Measurements from ENCODE around the gene NACA2. TPM values are rescaled to one million over a fixed set of nuclear protein-coding genes. Genes with fewer than 3 reads are reported as not detected.

Gene NACA2
- total RNA-seq, 1 experiment from 2014 or later = not detected

- TF ChIP-seq, protein P1, sequence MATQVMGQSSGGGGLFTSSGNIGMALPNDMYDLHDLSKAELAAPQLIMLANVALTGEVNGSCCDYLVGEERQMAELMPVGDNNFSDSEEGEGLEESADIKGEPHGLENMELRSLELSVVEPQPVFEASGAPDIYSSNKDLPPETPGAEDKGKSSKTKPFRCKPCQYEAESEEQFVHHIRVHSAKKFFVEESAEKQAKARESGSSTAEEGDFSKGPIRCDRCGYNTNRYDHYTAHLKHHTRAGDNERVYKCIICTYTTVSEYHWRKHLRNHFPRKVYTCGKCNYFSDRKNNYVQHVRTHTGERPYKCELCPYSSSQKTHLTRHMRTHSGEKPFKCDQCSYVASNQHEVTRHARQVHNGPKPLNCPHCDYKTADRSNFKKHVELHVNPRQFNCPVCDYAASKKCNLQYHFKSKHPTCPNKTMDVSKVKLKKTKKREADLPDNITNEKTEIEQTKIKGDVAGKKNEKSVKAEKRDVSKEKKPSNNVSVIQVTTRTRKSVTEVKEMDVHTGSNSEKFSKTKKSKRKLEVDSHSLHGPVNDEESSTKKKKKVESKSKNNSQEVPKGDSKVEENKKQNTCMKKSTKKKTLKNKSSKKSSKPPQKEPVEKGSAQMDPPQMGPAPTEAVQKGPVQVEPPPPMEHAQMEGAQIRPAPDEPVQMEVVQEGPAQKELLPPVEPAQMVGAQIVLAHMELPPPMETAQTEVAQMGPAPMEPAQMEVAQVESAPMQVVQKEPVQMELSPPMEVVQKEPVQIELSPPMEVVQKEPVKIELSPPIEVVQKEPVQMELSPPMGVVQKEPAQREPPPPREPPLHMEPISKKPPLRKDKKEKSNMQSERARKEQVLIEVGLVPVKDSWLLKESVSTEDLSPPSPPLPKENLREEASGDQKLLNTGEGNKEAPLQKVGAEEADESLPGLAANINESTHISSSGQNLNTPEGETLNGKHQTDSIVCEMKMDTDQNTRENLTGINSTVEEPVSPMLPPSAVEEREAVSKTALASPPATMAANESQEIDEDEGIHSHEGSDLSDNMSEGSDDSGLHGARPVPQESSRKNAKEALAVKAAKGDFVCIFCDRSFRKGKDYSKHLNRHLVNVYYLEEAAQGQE (IDR thresholded peaks at IDR 0.05; ENCODE audit: low read depth) = no peak
- TF ChIP-seq POLR2A (IDR thresholded peaks at IDR 0.05; ENCODE audit: borderline replicate concordance, extremely low read depth, insufficient read depth, insufficient read length) (no peak), YY1 (IDR thresholded peaks at IDR 0.05; ENCODE audit: extremely low read depth, insufficient replicate concordance, low read depth, low read length) (no peak)
These were observed 43.1 kb upstream of the NACA2 start (continued) for GRCh38 chr17:61634011-61634539.

DNA sequence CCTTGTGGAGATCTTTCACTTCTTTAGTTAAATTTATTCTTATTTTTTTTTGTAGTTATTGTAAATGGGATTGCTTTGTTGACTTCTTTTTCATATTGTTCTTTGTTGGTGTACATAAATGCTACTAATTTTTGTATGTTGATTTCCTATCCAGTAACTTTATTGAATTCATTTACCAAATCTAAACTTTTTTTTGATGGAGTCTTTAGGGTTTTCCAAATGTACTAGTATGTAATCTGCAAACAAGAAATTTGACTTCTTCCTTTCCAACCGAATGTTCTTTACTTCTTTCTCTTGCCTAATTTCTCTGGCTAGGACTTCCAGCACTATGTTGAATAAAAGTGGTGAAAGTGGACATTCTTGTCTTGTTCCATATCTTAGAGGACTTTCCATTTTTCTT, 41.8 kb upstream of the NACA2 start:
- BruUV-seq (replicated peaks) = no TSS peak
- no peaks in the 10 kb centered on the region for H3K27me3 ChIP-seq (ENCODE audit: insufficient read depth, low read length)
- no peak for ATAC-seq
- no peaks in the 10 kb centered on the region for H3K4me1 ChIP-seq (ENCODE audit: control insufficient read depth in 1 of 2, insufficient read depth in 2 of 2, low read length in 2 of 2)
- ChIA-PET POLR2A (no interaction called here), RAD21 (ENCODE audit: low non-redundant PET in 1 of 2, low total read pairs in 2 of 2, uncharacterized antibody in 2 of 2, unreplicated experiment in 2 of 2) (no interaction called here), CTCF (no interaction called here)
- H3K4me2 ChIP-seq (ENCODE audit: low read length) = no peak overlapping the region
- 0 out of 4 replicates have a peak, but pooled peaks cover 0 to 3% of the 10 kb centered on the region in 2 experiments for H3K9me3 ChIP-seq (ENCODE audit: control insufficient read depth in 1 of 2, insufficient read depth in 1 of 2, low read depth in 1 of 2, low read length in 2 of 2)
- H3K9me2 ChIP-seq (ENCODE audit: insufficient read depth) = 0 out of 2 replicates have a peak, but pooled peaks cover 6% of the 10 kb centered on the region
- H3K36me3 ChIP-seq (ENCODE audit: control insufficient read depth in 1 of 2, insufficient read depth in 2 of 2, low read length in 2 of 2) = no peaks in the 10 kb centered on the region
- no peaks in the 10 kb centered on the region for H3K79me2 ChIP-seq (ENCODE audit: insufficient read depth, low read length)
- DNase-seq (ENCODE audit: low read depth, low spot score) = no peak
- H3K9ac ChIP-seq (ENCODE audit: low read length) = no peak overlapping the region
- no peak overlapping the region for H3K4me3 ChIP-seq (replicated peaks in 1 of 2; ENCODE audit: low read depth in 1 of 2, low read length in 2 of 2)
- no peak overlapping the region for H3K27ac ChIP-seq (ENCODE audit: low read depth, low read length)
- H4K20me1 ChIP-seq (ENCODE audit: insufficient read depth) = no peaks in the 10 kb centered on the region
- H2AFZ ChIP-seq (ENCODE audit: low read depth, low read length, poor library complexity, severe bottlenecking) = no peak overlapping the region
- intact Hi-C loops (cut with micrococcal nuclease) = loop anchor here (10.0 kb wide), 1 partner anchor 592 kb away; no protein-coding TSS in a partner anchor
- TF ChIP-seq, protein P1 (IDR thresholded peaks at IDR 0.05; ENCODE audit: low read depth) = no peak
- TF ChIP-seq CBX3 (IDR thresholded peaks at IDR 0.05; ENCODE audit: low read depth) = no peak
- TF ChIP-seq SRF (IDR thresholded peaks at IDR 0.05; ENCODE audit: low read depth) = no peak
- TF ChIP-seq JUND (IDR thresholded peaks at IDR 0.05) = no peak
- TF ChIP-seq FOSL1 (IDR thresholded peaks at IDR 0.05; ENCODE audit: low read depth) = no peak
- TF ChIP-seq, protein P2, sequence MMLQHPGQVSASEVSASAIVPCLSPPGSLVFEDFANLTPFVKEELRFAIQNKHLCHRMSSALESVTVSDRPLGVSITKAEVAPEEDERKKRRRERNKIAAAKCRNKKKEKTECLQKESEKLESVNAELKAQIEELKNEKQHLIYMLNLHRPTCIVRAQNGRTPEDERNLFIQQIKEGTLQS (IDR thresholded peaks at IDR 0.05) = no peak
- TF ChIP-seq SIN3A (IDR thresholded peaks at IDR 0.05; ENCODE audit: low read depth) = no peak
- no peak for TF ChIP-seq ZBTB33 (IDR thresholded peaks at IDR 0.05; ENCODE audit: extremely low read depth, insufficient replicate concordance, low read length)
- TF ChIP-seq RAD21 (IDR thresholded peaks at IDR 0.05; ENCODE audit: low read depth) = no peak
- TF ChIP-seq, protein P3, sequence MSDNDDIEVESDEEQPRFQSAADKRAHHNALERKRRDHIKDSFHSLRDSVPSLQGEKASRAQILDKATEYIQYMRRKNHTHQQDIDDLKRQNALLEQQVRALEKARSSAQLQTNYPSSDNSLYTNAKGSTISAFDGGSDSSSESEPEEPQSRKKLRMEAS (IDR thresholded peaks at IDR 0.05) = no peak
- no peak for TF ChIP-seq ZFX (IDR thresholded peaks at IDR 0.05)
- TF ChIP-seq EZH2phosphoT487 (IDR thresholded peaks at IDR 0.05; ENCODE audit: borderline replicate concordance) = no peak
- no peak for TF ChIP-seq TCF7L2 (IDR thresholded peaks at IDR 0.05; ENCODE audit: borderline replicate concordance, extremely low read depth, insufficient read depth, insufficient read length)
